DLD1 (cell line): ENCODE results near the gene SPRR2A.
"Not testable (repeated sequence)": the region's sequence is repeated elsewhere in the genome, so short reads cannot be mapped to it uniquely, and the experiment has no call there.

ENCODE experiments used
- in situ Hi-C: cut with HindIII; loops from 2 replicates; pipeline ENCODE4 v1.10.0; 2017; ENCODE audit warnings: low sequenced_read_pairs

SPRR2A gene

DNA sequence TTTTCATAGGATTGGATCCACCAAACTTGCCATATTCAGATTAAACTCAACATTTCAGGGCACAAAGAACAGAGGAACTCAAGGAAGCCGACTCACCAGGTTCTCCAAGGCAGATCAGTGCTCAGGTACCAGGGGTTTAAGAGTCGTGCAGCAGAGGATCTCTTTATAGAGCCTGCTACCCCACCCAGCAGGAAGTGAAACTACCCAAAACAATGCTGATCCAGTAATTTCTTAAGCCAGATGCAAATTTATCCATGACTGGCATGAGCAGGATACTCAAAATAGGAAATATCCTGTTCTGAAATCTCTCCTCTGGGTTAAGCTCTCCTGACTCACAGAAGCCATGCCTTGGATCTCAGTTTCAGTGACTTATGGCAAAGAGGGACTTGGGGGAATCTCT is at the start of gene SPRR2A:
Gene SPRR2A (minus strand): TSS at position 138 of the 400 bp plus-strand sequence. CDS start 777 bp downstream, outside the sequence.
- in situ Hi-C loops, result no loop called here

GRCh38 chr1:153100245-153100644 is 42.9 kb upstream of the SPRR2A start:
- in situ Hi-C loops, result no loop called here

- in situ Hi-C loops, result no loop called here
Observed at GRCh38 chr1:153099461-153100045, 42.2 kb upstream of the SPRR2A start.

GRCh38 chr1:153095764-153096163 is 38.5 kb upstream of the SPRR2A start:
- in situ Hi-C loops, result no loop called here

DNA sequence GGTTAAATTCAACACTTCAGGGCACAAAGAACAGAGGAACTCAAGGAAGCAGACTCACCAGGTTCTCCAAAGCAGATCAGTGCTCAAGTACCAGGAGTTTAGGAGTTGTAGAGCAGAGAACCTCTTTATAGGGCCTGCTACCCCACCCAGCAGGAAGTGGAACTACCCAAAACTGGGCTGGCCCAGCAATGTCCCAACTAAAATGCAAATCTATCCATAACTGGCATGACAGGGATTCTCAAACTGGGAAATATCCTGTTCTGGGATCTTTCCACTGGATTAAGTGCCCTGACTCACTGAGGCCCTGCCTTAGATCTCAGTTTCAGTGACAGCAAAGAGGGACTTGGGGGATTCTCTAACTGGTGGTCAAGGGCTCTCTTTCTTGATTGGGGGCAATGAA is 37.1 kb upstream of the SPRR2A start, which contains the start of gene SPRR2E:
Gene SPRR2E (minus strand): TSS at position 101 of the 400 bp plus-strand sequence. CDS start 775 bp downstream, outside the sequence.
- in situ Hi-C loops, result no loop called here

DNA sequence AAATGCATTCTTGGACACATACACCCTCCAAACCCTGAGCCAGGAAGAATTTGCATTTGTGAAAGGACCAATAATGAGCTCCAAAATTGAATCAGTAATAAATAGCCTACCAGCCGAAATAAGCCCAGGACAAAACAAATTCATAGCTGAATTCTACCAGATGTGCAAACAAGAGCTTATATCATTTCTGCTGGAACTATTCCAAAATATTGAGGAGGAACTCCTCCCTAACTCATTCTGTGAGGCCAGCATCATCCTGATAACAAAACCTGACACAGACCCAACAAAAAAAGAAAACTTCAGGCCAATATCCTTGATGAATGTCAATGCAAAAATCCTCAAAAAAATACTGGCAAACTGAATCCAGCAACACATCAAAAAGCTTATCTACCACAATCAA is 30.3 kb upstream of the SPRR2A start:
- in situ Hi-C loops, result no loop called here

DNA sequence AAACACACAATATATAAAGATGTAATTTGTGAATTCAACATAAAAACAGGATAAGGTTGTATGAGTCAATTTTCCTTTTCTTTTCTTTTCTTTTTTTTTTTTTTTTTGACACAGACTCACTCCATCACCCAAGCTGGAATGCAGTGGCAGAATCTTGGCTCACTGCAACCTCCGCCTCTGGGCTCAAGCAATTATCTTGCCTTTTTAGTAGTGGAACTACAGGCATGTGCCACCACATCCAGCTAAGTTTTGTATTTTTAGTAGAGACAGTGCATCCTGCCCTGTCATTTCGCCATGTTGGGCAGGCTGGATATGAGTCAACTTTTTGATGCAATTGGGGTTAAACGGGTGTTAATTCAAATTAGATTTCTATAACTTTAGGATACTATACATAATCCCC is 24.4 kb upstream of the SPRR2A start:
- in situ Hi-C loops, result no loop called here

DNA sequence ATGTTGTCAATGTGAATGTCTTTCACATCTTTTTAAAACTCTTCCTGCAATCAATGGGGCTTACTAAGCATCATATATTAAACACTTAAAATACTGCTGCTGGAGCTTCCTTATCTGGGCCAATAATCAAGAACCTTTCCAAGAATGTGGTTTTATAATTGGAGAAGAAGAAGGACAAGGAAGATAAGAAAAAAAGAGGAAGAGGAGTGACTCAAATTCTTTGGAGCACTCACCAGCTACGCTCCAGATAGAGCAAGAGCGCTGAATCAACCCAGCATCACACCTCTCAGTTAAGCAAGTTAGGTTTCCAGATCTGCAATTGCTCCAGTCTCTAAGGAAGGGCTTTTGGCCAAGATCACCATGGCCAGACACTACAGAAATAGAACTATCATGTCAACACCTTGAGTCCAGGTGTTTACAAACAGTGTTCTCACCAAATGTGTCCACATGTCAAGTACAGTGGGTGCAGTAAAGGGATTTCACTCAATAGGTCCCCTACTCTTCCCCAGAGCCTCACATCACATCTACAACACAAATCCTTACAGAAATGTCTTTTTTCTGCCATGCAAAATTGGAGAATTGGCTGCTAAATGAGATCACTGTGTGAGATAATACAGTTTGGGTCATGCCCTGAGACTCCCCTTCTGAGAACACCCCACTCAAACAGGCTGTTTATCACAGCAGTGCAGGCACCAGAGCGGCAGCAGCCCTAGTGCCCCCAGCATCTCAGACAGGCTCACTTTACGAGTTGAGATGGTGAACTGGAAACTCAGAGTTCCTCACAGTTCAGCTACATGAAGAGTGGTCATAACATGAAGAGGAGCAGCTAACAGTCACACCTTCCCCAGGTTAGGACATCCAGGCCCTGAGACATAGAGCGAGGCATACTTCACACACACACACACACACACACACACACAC is 15.8 kb upstream of the SPRR2A start:
- in situ Hi-C loops, result no loop called here

- in situ Hi-C loops, result no loop called here
Observed at GRCh38 chr1:153071511-153071910, 14.2 kb upstream of the SPRR2A start, which contains the start of gene SPRR2B. Gene SPRR2B, minus strand, starts transcription at chr1:153071611. Its CDS starts 772 bp downstream, at chr1:153070839.

GRCh38 chr1:153070243-153070642 is 12.9 kb upstream of the SPRR2A start:
- in situ Hi-C loops, result no loop called here

DNA sequence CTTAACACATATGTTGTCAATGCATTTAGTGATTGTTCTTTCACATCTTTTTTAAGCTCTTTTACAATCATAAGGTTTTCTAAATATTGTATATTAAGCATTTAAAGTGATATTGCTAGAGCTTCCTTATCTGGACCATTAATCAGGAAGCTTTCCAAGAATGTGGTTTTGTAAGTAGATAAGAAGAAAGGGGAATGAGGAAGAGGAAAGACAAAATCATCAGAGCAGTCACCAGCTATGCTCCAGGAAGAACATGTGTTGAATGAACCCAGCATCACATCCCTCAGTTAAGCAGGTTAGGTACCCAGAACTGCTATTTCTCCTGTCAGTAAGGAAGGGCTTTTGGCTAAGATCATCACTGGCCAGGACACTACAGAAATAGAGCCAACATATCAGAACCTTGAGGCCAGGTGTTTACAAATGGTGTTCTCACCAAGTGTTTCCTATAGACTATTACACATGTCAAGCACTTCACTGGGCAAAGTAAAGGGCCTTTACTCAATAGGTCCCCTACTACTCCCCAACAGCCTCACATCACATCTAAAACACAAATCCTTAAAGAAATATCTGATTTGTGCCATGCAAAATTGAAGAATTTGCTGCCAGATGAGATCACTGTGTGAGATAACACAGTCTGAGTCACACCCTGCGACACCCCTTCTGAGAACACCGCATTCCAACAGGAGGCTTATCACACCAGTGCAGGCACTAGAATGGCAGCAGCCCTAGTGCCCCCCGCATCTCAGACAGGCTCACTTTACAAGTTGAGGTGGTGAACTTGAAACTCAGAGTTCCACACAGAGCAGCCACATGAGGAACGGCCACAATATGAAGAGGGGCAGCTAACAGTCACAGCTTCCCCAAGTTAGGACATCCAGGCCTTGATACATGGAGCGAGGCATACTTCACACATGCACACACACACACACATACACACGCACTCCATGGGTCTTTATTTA is 1.8 kb upstream of the SPRR2A start:
- in situ Hi-C loops, result no loop called here

DNA sequence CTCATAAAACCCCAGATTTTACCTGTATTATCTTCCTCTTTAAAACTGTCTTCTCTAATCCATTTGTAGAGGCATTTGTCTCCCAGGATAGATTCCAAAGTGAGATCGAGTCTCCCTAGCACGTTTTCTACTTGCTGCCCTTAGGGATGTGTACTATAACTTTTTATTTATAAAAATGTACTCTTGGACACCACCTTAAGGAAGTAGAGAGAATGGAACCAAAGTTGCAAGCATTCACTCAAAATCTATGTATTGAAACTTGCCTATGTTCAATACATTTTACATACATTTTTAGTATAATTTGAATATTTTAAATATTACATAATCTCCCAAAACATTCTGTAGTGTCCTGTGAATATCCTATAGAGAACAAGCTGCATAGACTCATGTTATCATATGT is 842 bp upstream of the SPRR2A start:
- in situ Hi-C loops, result no loop called here

GRCh38 chr1:153056111-153056510 is 1.2 kb downstream of the SPRR2A start:
- in situ Hi-C loops, result not testable (repeated sequence)

- in situ Hi-C loops, result no loop called here
Observed at GRCh38 chr1:153049211-153049610, 8.1 kb downstream of the SPRR2A start.

- in situ Hi-C loops, result no loop called here
Observed at GRCh38 chr1:153040950-153041631, 16.2 kb downstream of the SPRR2A start, which contains the start of gene SPRR2D. Gene SPRR2D, minus strand, starts transcription at chr1:153041120. Its CDS starts 774 bp downstream, at chr1:153040346.

GRCh38 chr1:153035211-153035610 is 22.1 kb downstream of the SPRR2A start:
- in situ Hi-C loops, result no loop called here

DNA sequence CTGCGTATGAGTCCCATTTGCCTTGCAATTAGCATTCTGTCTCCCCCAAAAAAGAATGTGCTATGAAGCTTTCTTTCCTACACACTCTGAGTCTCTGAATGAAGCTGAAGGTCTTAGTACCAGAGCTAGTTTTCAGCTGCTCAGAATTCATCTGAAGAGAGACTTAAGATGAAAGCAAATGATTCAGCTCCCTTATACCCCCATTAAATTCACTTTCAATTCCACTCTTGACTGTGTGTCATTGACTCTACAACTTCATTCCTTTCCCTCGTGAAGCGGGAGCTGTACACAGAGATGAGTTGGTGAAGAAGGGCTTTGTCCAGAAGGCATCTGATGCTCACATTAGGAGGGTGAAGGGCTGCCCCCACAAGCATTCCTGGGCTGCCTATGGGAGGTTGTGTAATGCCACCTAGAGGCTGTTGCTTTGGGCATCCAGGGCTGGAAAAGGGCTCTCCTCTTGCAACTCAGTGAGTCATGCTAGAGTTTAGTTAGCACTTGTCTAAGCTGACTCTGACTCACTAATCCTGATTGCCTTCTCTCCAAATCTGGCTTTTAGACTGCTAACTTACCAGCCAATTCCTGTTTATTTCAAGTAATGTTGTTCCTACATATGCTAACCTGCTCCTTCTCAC is 24.5 kb downstream of the SPRR2A start:
- in situ Hi-C loops, result no loop called here

DNA sequence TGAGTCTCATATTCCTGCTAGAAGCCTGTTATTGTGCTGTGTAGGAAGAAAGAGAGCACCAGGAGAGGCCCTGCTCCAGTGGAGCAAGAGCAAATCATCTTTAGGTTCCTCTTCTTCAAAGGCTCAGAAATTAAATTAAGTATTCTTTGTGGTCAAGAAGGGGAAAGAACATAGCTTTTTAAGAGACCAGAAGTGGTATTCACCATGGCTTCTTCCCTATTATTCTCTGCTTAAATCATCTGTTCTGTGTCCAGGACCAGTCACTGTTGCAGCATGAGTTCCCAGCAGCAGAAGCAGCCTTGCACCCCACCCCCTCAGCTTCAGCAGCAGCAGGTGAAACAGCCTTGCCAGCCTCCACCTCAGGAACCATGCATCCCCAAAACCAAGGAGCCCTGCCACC is 25.2 kb downstream of the SPRR2A start:
- in situ Hi-C loops, result no loop called here

DNA sequence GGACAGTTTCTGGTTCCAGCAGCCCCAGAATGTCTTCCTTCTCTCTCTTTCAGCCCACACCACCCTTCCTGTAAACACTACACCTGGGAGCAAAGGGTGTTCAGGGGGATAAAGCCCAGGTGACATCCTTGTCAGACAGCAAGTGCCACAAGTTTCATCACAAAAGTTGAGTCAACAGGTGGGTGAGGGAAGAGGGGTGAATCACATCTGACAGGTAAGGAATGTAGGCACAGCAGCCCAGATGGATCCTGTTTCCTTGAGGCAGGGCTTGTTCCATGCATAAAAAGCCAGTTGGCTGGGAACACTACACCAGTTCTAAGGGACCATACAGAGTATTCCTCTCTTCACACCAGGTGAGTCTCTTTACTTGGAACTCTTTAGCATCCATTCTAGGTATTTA is 26.4 kb downstream of the SPRR2A start, which contains the start of gene SPRR1B:
Gene SPRR1B (plus strand): TSS at position 309 of the 400 bp plus-strand sequence. CDS start 1,143 bp downstream, outside the sequence.
- in situ Hi-C loops, result no loop called here

DNA sequence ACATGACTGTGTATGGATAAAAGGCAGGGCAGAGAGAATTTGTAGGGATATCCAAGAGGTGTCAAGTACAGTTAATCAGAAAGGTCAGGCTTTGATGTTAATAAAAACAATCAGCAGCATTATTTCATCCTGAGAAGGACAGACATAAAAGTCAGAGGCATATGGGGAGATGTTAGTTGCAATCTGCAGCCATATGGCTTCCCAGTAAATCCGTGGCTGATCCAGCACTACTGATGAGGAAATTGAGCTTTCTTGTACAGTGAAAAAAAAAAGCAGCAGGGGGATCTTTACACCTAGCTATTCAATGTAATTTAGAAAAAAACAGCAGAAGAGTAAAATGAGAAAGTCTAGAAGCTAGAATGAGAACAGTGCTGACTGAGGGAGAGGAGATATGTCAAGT is 28.5 kb downstream of the SPRR2A start:
- in situ Hi-C loops, result no loop called here
